WTC11 (cell line): ENCODE results near the gene CGREF1. TPM values are rescaled to one million over a fixed set of nuclear protein-coding genes. Genes with fewer than 3 reads are reported as not detected.

ENCODE experiments used
- ATAC-seq: fragments of 200-7000 bp; cut with Tn5 transposase; 2 replicates; pipeline ENCODE4 v1.10.0; 2021; ENCODE audit warnings: mild to moderate bottlenecking, moderate library complexity
- CTCF ChIA-PET: fragments of 300-600 bp; sonication (Branson Sonifier 250); formaldehyde crosslinking; loops from one replicate; lab custom pipeline; 2021; ENCODE audit warnings: antibody characterized with exemption; lab: Charles Lee
- POLR2A ChIA-PET: fragments of 350-600 bp; sonication (Branson Sonifier 250); formaldehyde crosslinking; loops from one replicate; lab custom pipeline; 2021; ENCODE audit warnings: antibody characterized with exemption; lab: Charles Lee
- DNase-seq: peaks from one replicate; pipeline ENCODE4 v3.0.0; 2021; ENCODE audit warnings: low spot score
- H3K27ac Mint-ChIP-seq: 2 replicates; pipeline ENCODE4 v1.8.0; 2021; ENCODE audit warnings: mixed read lengths
- H3K27me3 Mint-ChIP-seq: 2 replicates; pipeline ENCODE4 v1.8.0; 2021; ENCODE audit warnings: low read depth, mild to moderate bottlenecking, moderate library complexity, mixed read lengths
- H3K36me3 Mint-ChIP-seq: 2 replicates; pipeline ENCODE4 v1.8.0; 2021; ENCODE audit warnings: mixed read lengths
- H3K4me1 Mint-ChIP-seq: 2 replicates; pipeline ENCODE4 v1.8.0; 2022; ENCODE audit warnings: mixed read lengths
- H3K4me3 Mint-ChIP-seq: 2 replicates; pipeline ENCODE4 v1.8.0; 2021; ENCODE audit warnings: mild to moderate bottlenecking, moderate library complexity, mixed read lengths
- H3K9me3 Mint-ChIP-seq: 2 replicates; pipeline ENCODE4 v1.8.0; 2021; ENCODE audit warnings: mixed read lengths
- ETV6 ChIP-seq: sonication (generic); formaldehyde crosslinking; IDR thresholded peaks from 2 replicates; pipeline ENCODE4 v1.8.1; 2022; ENCODE audit warnings: mild to moderate bottlenecking, missing genetic modification reagents
- GABPB1 ChIP-seq: sonication (generic); formaldehyde crosslinking; IDR thresholded peaks from 2 replicates; pipeline ENCODE4 v1.8.1; 2023; ENCODE audit warnings: mild to moderate bottlenecking, missing genetic modification reagents
- HMGXB4 ChIP-seq: sonication (generic); formaldehyde crosslinking; IDR thresholded peaks from 2 replicates; pipeline ENCODE4 v1.8.1; 2023; ENCODE audit warnings: mild to moderate bottlenecking, moderate library complexity, missing genetic modification reagents
- IRF2 ChIP-seq: sonication (generic); formaldehyde crosslinking; IDR thresholded peaks from 2 replicates; pipeline ENCODE4 v1.8.0; 2022; ENCODE audit warnings: low read depth, missing genetic modification reagents, borderline replicate concordance
- JUN ChIP-seq: sonication (generic); formaldehyde crosslinking; IDR thresholded peaks from 2 replicates; pipeline ENCODE4 v1.8.0; 2023; ENCODE audit warnings: mild to moderate bottlenecking, missing genetic modification reagents
- NR3C1 ChIP-seq: sonication (generic); formaldehyde crosslinking; conservative IDR thresholded peaks from 2 replicates; pipeline ENCODE4 v1.8.1; 2023; ENCODE audit warnings: low read depth, mild to moderate bottlenecking, missing genetic modification reagents
- TP53 ChIP-seq: sonication (generic); formaldehyde crosslinking; IDR thresholded peaks from 2 replicates; pipeline ENCODE4 v1.8.1; 2023; ENCODE audit warnings: mild to moderate bottlenecking, missing genetic modification reagents
- ZNF281 ChIP-seq: sonication (generic); formaldehyde crosslinking; IDR thresholded peaks from 2 replicates; pipeline ENCODE4 v1.8.0; 2023; ENCODE audit warnings: mild to moderate bottlenecking, missing genetic modification reagents
- total RNA-seq: library from RNA; stranded (reverse); gene quantifications from 3 replicates; pipeline ENCODE4 v1.2.3, GENCODE V29; 2021
- TF ChIP-seq, protein P1 (sequence below): sonication (generic); formaldehyde crosslinking; IDR thresholded peaks from 2 replicates; pipeline ENCODE4 v1.8.0; 2022; ENCODE audit warnings: mild to moderate bottlenecking, missing genetic modification reagents
- TF ChIP-seq, protein P2 (sequence below): sonication (generic); formaldehyde crosslinking; IDR thresholded peaks from 2 replicates; pipeline ENCODE4 v1.8.1; 2022; ENCODE audit warnings: mild to moderate bottlenecking, missing genetic modification reagents, moderate library complexity, borderline replicate concordance

CGREF1 gene
- total RNA-seq, 1 experiment from 2014 or later = 3.5 TPM

GRCh38 chr2:27095745-27096651 lies 22.9 kb downstream of the CGREF1 start:
- TF ChIP-seq, protein P1, sequence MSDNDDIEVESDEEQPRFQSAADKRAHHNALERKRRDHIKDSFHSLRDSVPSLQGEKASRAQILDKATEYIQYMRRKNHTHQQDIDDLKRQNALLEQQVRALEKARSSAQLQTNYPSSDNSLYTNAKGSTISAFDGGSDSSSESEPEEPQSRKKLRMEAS = 0 out of 2 replicates have a peak, but pooled peaks have one; percentile 33
- TF ChIP-seq, protein P2, sequence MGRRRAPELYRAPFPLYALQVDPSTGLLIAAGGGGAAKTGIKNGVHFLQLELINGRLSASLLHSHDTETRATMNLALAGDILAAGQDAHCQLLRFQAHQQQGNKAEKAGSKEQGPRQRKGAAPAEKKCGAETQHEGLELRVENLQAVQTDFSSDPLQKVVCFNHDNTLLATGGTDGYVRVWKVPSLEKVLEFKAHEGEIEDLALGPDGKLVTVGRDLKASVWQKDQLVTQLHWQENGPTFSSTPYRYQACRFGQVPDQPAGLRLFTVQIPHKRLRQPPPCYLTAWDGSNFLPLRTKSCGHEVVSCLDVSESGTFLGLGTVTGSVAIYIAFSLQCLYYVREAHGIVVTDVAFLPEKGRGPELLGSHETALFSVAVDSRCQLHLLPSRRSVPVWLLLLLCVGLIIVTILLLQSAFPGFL (CRISPR knock-in tag) = 0 out of 2 replicates have a peak, but pooled peaks have one; percentile 31
- no peak for TF ChIP-seq NR3C1
- peak; percentile 89 for TF ChIP-seq GABPB1 (CRISPR knock-in tag)
- peak; percentile 27; the same call in 1 of the 2 replicates for TF ChIP-seq ETV6
- Mint-ChIP-seq H3K9me3 (no peaks in the 10 kb centered on the region), H3K4me1 (peaks cover 6% of the 10 kb centered on the region), H3K36me3 (no peaks in the 10 kb centered on the region), H3K27ac (peak overlapping the region; percentile 68; the same call in 1 of the 2 replicates), H3K4me3 (peak overlapping the region; percentile 58), H3K27me3 (no peaks in the 10 kb centered on the region)
- ChIA-PET POLR2A (interaction anchor here (0.5 kb wide), 1 partner anchor 18 kb away, joined by 4 read pairs; no protein-coding TSS in a partner anchor), CTCF (interaction anchor here (0.6 to 3.1 kb wide), 8 partner anchors 38 to 207 kb away, joined by 3 to 22 read pairs (median 4); partner anchors contain the start of gene PREB)
- DNase-seq (peak; percentile 59), ATAC-seq (peak; percentile 87)

- H3K9me3 Mint-ChIP-seq = no peaks in the 10 kb centered on the region
- H3K27ac Mint-ChIP-seq = peak overlapping the region; percentile 68; the same call in 1 of the 2 replicates
- ATAC-seq = no peak
- peaks cover 6% of the 10 kb centered on the region for H3K4me1 Mint-ChIP-seq
- TF ChIP-seq ZNF281 (CRISPR knock-in tag) = no peak
- TF ChIP-seq JUN = no peak
- TF ChIP-seq, protein P1 = no peak
- no peak for DNase-seq
- H3K4me3 Mint-ChIP-seq = 0 out of 2 replicates have a peak overlapping the region, but pooled peaks have one; percentile 58
- H3K36me3 Mint-ChIP-seq = no peaks in the 10 kb centered on the region
- POLR2A ChIA-PET = no interaction called here
- H3K27me3 Mint-ChIP-seq = no peaks in the 10 kb centered on the region
- CTCF ChIA-PET = interaction anchor here (0.6 to 3.1 kb wide), 5 partner anchors 38 to 208 kb away, joined by 4 to 22 read pairs (median 5); partner anchors contain the start of gene PREB
Measured at GRCh38 chr2:27095427-27095744, 23.5 kb downstream of the CGREF1 start.

- TF ChIP-seq HMGXB4 (CRISPR knock-in tag) (no peak), IRF2 (CRISPR knock-in tag) (no peak), TP53 (CRISPR knock-in tag) (no peak)
- ATAC-seq (no peak), DNase-seq (no peak)
- Mint-ChIP-seq H3K27me3 (no peaks in the 10 kb centered on the region), H3K4me3 (no peak overlapping the region), H3K9me3 (no peaks in the 10 kb centered on the region), H3K36me3 (no peaks in the 10 kb centered on the region), H3K27ac (no peak overlapping the region), H3K4me1 (peaks cover 6% of the 10 kb centered on the region)
- POLR2A ChIA-PET = no interaction called here
- CTCF ChIA-PET = interaction anchor here (0.7 to 1.2 kb wide), 4 partner anchors 11 to 132 kb away, joined by 3 to 4 read pairs (median 4); no protein-coding TSS in a partner anchor
Measured at GRCh38 chr2:27094353-27094984, 24.5 kb downstream of the CGREF1 start.
